GM18526 (cell line): ENCODE results near the gene SMAD7.

ENCODE experiments used
- POLR2A ChIP-seq: IDR thresholded peaks from 3 replicates; pipeline ENCODE4 v1.6.1; 2011; ENCODE audit not compliant: insufficient read length; ENCODE audit errors: extremely low read depth

SMAD7 gene

GRCh38 chr18:48934723-48935432, 15.9 kb downstream of the SMAD7 start:
- TF ChIP-seq POLR2A = no peak

GRCh38 chr18:48934415-48934722, 16.4 kb downstream of the SMAD7 start:
- TF ChIP-seq POLR2A = no peak

GRCh38 chr18:48933578-48934414, 17.0 kb downstream of the SMAD7 start:
- no peak for TF ChIP-seq POLR2A

- TF ChIP-seq POLR2A = no peak
These were observed 17.8 kb downstream of the SMAD7 start for GRCh38 chr18:48932822-48933510.

GRCh38 chr18:48932462-48932818, 18.3 kb downstream of the SMAD7 start:
- no peak for TF ChIP-seq POLR2A

- no peak for TF ChIP-seq POLR2A
These were observed 18.9 kb downstream of the SMAD7 start for GRCh38 chr18:48931680-48932461.

- no peak for TF ChIP-seq POLR2A
These were observed 19.8 kb downstream of the SMAD7 start for GRCh38 chr18:48930926-48931325.

GRCh38 chr18:48929941-48930713, 20.6 kb downstream of the SMAD7 start:
- TF ChIP-seq POLR2A = no peak

GRCh38 chr18:48929212-48929612, 21.6 kb downstream of the SMAD7 start:
- no peak for TF ChIP-seq POLR2A

- TF ChIP-seq POLR2A = peak; percentile 58
These were observed 22.0 kb downstream of the SMAD7 start for GRCh38 chr18:48928787-48929186.

GRCh38 chr18:48927286-48928080, 23.3 kb downstream of the SMAD7 start:
- no peak for TF ChIP-seq POLR2A

GRCh38 chr18:48926420-48926857, 24.3 kb downstream of the SMAD7 start:
- TF ChIP-seq POLR2A = no peak

GRCh38 chr18:48925491-48925780, 25.3 kb downstream of the SMAD7 start:
- no peak for TF ChIP-seq POLR2A
